Epithelial cell of proximal tubule (primary cell): ENCODE measurements around the gene HDGFL2. TPM values are rescaled to one million over a fixed set of nuclear protein-coding genes. Genes with fewer than 3 reads are reported as not detected.

ENCODE experiments used
- DNase-seq: peaks from one replicate; pipeline ENCODE4 v3.0.0-alpha.2; 2011; ENCODE audit warnings: low read depth
- H3K4me3 ChIP-seq: 2 replicates; pipeline ENCODE4 v1.5.1; 2011; ENCODE audit warnings: low read depth, mild to moderate bottlenecking, low read length
- total RNA-seq: library from RNA; depleted of rRNA; stranded (reverse); fragments of >200 nt; gene quantifications from 2 replicates; pipeline ENCODE4 v1.2.3, GENCODE V29; 2015
- TF ChIP-seq, protein P1 (sequence below): conservative IDR thresholded peaks from 2 replicates; pipeline ENCODE4 v1.5.1; 2012; ENCODE audit warnings: low read depth, mild to moderate bottlenecking, low read length

The HDGFL2 gene
- total RNA-seq, 1 donor from 2014 or later = 91.8 TPM

- TF ChIP-seq, protein P1, sequence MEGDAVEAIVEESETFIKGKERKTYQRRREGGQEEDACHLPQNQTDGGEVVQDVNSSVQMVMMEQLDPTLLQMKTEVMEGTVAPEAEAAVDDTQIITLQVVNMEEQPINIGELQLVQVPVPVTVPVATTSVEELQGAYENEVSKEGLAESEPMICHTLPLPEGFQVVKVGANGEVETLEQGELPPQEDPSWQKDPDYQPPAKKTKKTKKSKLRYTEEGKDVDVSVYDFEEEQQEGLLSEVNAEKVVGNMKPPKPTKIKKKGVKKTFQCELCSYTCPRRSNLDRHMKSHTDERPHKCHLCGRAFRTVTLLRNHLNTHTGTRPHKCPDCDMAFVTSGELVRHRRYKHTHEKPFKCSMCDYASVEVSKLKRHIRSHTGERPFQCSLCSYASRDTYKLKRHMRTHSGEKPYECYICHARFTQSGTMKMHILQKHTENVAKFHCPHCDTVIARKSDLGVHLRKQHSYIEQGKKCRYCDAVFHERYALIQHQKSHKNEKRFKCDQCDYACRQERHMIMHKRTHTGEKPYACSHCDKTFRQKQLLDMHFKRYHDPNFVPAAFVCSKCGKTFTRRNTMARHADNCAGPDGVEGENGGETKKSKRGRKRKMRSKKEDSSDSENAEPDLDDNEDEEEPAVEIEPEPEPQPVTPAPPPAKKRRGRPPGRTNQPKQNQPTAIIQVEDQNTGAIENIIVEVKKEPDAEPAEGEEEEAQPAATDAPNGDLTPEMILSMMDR = no peak
- DNase-seq = no peak
- H3K4me3 ChIP-seq = no peak overlapping the region
Measured at GRCh38 chr19:4542896-4543841, 71.1 kb downstream of the HDGFL2 start.

- no peak for DNase-seq
- TF ChIP-seq, protein P1 = no peak
- H3K4me3 ChIP-seq = no peak overlapping the region
Measured at GRCh38 chr19:4543842-4544647, 71.9 kb downstream of the HDGFL2 start.

DNA sequence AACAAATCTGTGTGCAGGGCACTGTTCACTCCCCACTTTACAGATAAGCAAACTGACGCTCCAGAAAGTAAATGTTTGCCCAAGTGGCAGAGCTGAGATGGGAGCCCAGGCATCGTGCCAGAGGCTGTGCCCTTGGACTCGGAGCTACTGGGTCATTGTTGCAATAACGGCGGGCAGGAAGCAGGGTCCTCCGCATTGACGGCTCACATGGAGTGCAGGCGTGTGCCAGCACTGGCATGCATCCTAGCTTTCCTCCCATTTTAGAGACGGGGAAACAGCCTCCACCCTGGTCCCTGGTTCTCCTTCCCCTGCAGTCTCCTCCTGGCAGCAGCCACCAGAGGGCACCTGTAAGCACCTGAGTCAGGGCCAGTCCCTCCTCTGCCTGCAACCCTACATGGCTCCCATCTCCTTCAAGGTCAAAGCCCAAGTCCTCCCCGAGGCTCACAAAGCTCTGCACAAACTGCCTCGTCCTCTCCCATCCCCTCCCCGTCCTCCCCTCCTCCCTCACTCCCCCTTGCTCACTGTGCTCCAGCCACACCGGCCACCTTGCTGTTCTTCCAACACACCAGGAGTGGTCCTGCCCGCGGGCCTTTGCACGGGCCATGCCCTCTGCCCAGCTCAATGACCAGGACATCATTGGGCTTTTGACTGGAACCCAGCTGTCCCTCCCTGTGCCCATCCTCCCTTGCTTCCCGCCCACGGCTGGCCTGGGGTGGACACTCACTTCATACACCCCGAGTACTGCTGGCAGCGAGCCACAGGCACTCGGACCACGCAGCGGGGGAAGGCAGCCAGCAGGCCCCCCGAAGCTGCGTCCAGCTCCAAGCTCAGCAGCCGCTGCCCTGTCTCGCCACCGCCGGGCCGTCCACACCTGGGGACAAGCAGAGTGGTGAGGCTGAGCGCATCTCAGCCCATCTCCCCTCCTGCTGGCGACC, 75.5 kb downstream of the HDGFL2 start:
- DNase-seq = no peak
- TF ChIP-seq, protein P1 = peak; percentile 62
- no peak overlapping the region for H3K4me3 ChIP-seq

- no peak for DNase-seq
- TF ChIP-seq, protein P1 = no peak
- H3K4me3 ChIP-seq = no peak overlapping the region
Measured at GRCh38 chr19:4548238-4548584, 76.1 kb downstream of the HDGFL2 start.

- H3K4me3 ChIP-seq = no peak overlapping the region
- no peak for DNase-seq
- TF ChIP-seq, protein P1 = no peak
Measured at GRCh38 chr19:4550018-4550417, 77.9 kb downstream of the HDGFL2 start.

DNA sequence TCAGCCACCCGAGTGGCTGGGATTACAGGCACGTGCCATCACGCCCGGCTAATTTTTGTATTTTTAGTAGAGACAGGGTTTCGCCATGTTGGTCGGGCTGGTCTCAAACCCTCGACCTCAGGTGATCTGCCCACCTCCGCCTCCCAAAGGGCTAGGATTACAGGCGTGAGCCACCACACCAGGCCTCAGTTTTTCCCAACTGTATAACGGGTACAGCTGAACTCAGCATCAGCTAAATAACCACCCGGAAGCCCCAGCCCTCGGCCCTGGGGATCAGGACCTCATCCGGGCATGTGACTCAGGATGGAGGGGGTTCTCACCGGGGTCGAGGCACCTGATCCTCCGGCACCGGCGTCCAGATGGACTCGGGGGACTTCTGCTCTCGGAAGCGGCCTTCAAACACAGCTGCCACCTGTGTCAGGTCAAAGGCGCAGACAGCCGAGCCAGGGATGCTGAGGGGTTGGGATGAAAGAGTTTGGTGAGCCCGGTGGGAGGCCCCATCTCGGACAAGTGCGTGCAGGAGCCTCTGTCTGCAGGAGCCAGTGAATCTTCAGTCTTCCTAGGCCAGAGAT, 78.5 kb downstream of the HDGFL2 start:
- no peak for DNase-seq
- TF ChIP-seq, protein P1 = no peak
- no peak overlapping the region for H3K4me3 ChIP-seq
